Ramos (cell line): Measurements from ENCODE around the gene SUSD2.
"Not testable (repeated sequence)": the region's sequence is repeated elsewhere in the genome, so short reads cannot be mapped to it uniquely, and the experiment has no call there.

Source experiments
- in situ Hi-C: fragments of 300-500 bp; cut with MboI; formaldehyde crosslinking; loops from one replicate; pipeline ENCODE4 v1.14.3; 2022; ENCODE audit warnings: low sequenced_read_pairs; ENCODE audit not compliant: unreplicated experiment

Gene SUSD2

GRCh38 chr22:24208012-24208749 lies 26.9 kb downstream of the SUSD2 start:
- in situ Hi-C loops: no loop called here

GRCh38 chr22:24209016-24209415 lies 27.7 kb downstream of the SUSD2 start:
- in situ Hi-C loops: no loop called here

- in situ Hi-C loops: no loop called here
Measured at GRCh38 chr22:24209687-24210086, 28.4 kb downstream of the SUSD2 start.

- in situ Hi-C loops: not testable (repeated sequence)
Measured at GRCh38 chr22:24210409-24210808, 29.1 kb downstream of the SUSD2 start.

GRCh38 chr22:24211716-24212115 lies 30.4 kb downstream of the SUSD2 start:
- in situ Hi-C loops: not testable (repeated sequence)

- in situ Hi-C loops: not testable (repeated sequence)
Measured at GRCh38 chr22:24213111-24213510, 31.8 kb downstream of the SUSD2 start.

- in situ Hi-C loops: no loop called here
Measured at GRCh38 chr22:24214467-24215285, 33.4 kb downstream of the SUSD2 start.

- in situ Hi-C loops: no loop called here
Measured at GRCh38 chr22:24216541-24217209, 35.4 kb downstream of the SUSD2 start.

- in situ Hi-C loops: no loop called here
Measured at GRCh38 chr22:24217384-24217783, 36.1 kb downstream of the SUSD2 start.

GRCh38 chr22:24219750-24220149 lies 38.5 kb downstream of the SUSD2 start:
- in situ Hi-C loops: no loop called here

- in situ Hi-C loops: no loop called here
Measured at GRCh38 chr22:24224468-24224867, 43.2 kb downstream of the SUSD2 start.

- in situ Hi-C loops: no loop called here
Measured at GRCh38 chr22:24225044-24225601, 43.8 kb downstream of the SUSD2 start.

- in situ Hi-C loops: no loop called here
Measured at GRCh38 chr22:24225951-24226350, 44.7 kb downstream of the SUSD2 start.

GRCh38 chr22:24230911-24231656 lies 49.8 kb downstream of the SUSD2 start:
- in situ Hi-C loops: no loop called here

GRCh38 chr22:24231706-24232105 lies 50.4 kb downstream of the SUSD2 start:
- in situ Hi-C loops: no loop called here

- in situ Hi-C loops: no loop called here
Measured at GRCh38 chr22:24232124-24232523, 50.8 kb downstream of the SUSD2 start.

- in situ Hi-C loops: no loop called here
Measured at GRCh38 chr22:24232725-24233124, 51.4 kb downstream of the SUSD2 start.

GRCh38 chr22:24233235-24233634 lies 51.9 kb downstream of the SUSD2 start:
- in situ Hi-C loops: no loop called here

- in situ Hi-C loops: no loop called here
Measured at GRCh38 chr22:24233816-24234215, 52.5 kb downstream of the SUSD2 start.

GRCh38 chr22:24235315-24235714 lies 54.0 kb downstream of the SUSD2 start:
- in situ Hi-C loops: no loop called here
